Tongue (tissue), 2 donors: ENCODE results near the gene CYLD. TPM values are rescaled to one million over a fixed set of nuclear protein-coding genes. Genes with fewer than 3 reads are reported as not detected.

Experiments used
- DNase-seq: peaks from one replicate; pipeline ENCODE4 v3.0.0-alpha.2; 2015
- total RNA-seq: library from RNA; depleted of rRNA; stranded (reverse); fragments of >200 nt; gene quantifications from one replicate; pipeline ENCODE4 v1.2.3, GENCODE V29; 2014

CYLD gene
- total RNA-seq, 1 donor from 2014 or later: 60.7 TPM

- DNase-seq: no peak
These were observed 78.3 kb downstream of the CYLD start for GRCh38 chr16:50820225-50820624.

- DNase-seq: no peak
These were observed 79.7 kb downstream of the CYLD start for GRCh38 chr16:50821586-50821985.

- DNase-seq: no peak
These were observed 80.8 kb downstream of the CYLD start for GRCh38 chr16:50822671-50823070.

GRCh38 chr16:50826797-50827316, 85.0 kb downstream of the CYLD start:
- no peak for DNase-seq

GRCh38 chr16:50828164-50828702, 86.3 kb downstream of the CYLD start:
- DNase-seq: no peak

- no peak for DNase-seq
These were observed 88.8 kb downstream of the CYLD start for GRCh38 chr16:50830698-50831097.

GRCh38 chr16:50831751-50832150, 89.9 kb downstream of the CYLD start:
- no peak for DNase-seq

- DNase-seq: peak; percentile 39
These were observed 92.0 kb downstream of the CYLD start for GRCh38 chr16:50833929-50834328.

GRCh38 chr16:50834701-50835100, 92.8 kb downstream of the CYLD start:
- DNase-seq: no peak

GRCh38 chr16:50835358-50836060, 93.6 kb downstream of the CYLD start:
- DNase-seq: no peak

- peak; percentile 17 for DNase-seq
These were observed 94.3 kb downstream of the CYLD start for GRCh38 chr16:50836121-50836621.

GRCh38 chr16:50837324-50837723, 95.4 kb downstream of the CYLD start:
- DNase-seq: no peak

- no peak for DNase-seq
These were observed 96.3 kb downstream of the CYLD start for GRCh38 chr16:50838165-50838564.

- no peak for DNase-seq
These were observed 97.0 kb downstream of the CYLD start for GRCh38 chr16:50838885-50839284.

- DNase-seq: no peak
These were observed 97.5 kb downstream of the CYLD start for GRCh38 chr16:50839356-50839755.

GRCh38 chr16:50839920-50840729, 98.2 kb downstream of the CYLD start:
- DNase-seq: no peak

GRCh38 chr16:50841081-50841886, 99.4 kb downstream of the CYLD start:
- DNase-seq: peak; percentile 9

- DNase-seq: no peak
These were observed 100.2 kb downstream of the CYLD start for GRCh38 chr16:50842013-50842505.

GRCh38 chr16:50842589-50842988, 100.7 kb downstream of the CYLD start:
- no peak for DNase-seq

- DNase-seq: no peak
These were observed 103.0 kb downstream of the CYLD start for GRCh38 chr16:50844840-50845239.

GRCh38 chr16:50845296-50845695, 103.4 kb downstream of the CYLD start:
- DNase-seq: no peak

- DNase-seq: no peak
These were observed 104.6 kb downstream of the CYLD start for GRCh38 chr16:50846511-50846910.
